HepG2 (cell line): ENCODE data around the gene LTA. TPM values are rescaled to one million over a fixed set of nuclear protein-coding genes. Genes with fewer than 3 reads are reported as not detected.

Experiments used
- ATAC-seq: fragments of 200-7000 bp; cut with Tn5 transposase; 3 replicates; pipeline ENCODE4 v1.9.1; 2020; ENCODE audit warnings: mild to moderate bottlenecking, moderate library complexity
- BruUV-seq: library from RNA; stranded (reverse); fragments of 400-500 nt; replicated peaks from 2 replicates; lab custom pipeline; 2021; lab: Mats Ljungman, UMichigan
- CTCF ChIA-PET: fragments of 300-600 bp; formaldehyde crosslinking; extraction: SDS; loops from one replicate; lab custom pipeline; 2021; ENCODE audit warnings: low total read pairs, inconsistent platforms, low intra/inter-chr PET ratio; lab: Yijun Ruan, JAX
- POLR2A ChIA-PET: fragments of 350-600 bp; sonication (Branson Sonifier 250); formaldehyde crosslinking; loops from one replicate; lab custom pipeline; 2020; ENCODE audit warnings: antibody characterized with exemption, inconsistent platforms; lab: Yijun Ruan, JAX
- DNase-seq: peaks from one replicate; pipeline ENCODE4 v3.0.0-alpha.2; 2015; ENCODE audit warnings: low spot score
- FAIRE-seq: peaks from 3 replicates; lab custom pipeline; 2011; peaks lifted over from hg19 to GRCh38; lab: Jason Lieb, UNC
- H2AFZ ChIP-seq: one replicate; pipeline ENCODE4 v1.6.1; 2011; ENCODE audit warnings: low read length, inconsistent platforms
- H3K27ac ChIP-seq: fragments of 300-600 bp; 3 replicates; pipeline ENCODE4 v1.8.0; 2011; ENCODE audit warnings: mixed run types, mild to moderate bottlenecking, mixed read lengths, low read length, inconsistent platforms; ENCODE audit not compliant: insufficient read depth; ENCODE audit errors: extremely low read length
- H3K27me3 ChIP-seq, 2 experiments: fragments of 200-600 bp in 1 of 2; 2 replicates in 1 of 2; 3 replicates in 1 of 2; pipeline versions ENCODE4 v1.6.0 to v1.8.0; 2011; ENCODE audit warnings: low read length in 2 of 2, mild to moderate bottlenecking in 2 of 2, moderate library complexity in 2 of 2, inconsistent platforms in 1 of 2; ENCODE audit not compliant: insufficient read depth in 2 of 2, control insufficient read depth in 1 of 2
- H3K36me3 ChIP-seq, 2 experiments: fragments of 200-600 bp in 1 of 2; replicated peaks in 1 of 2; 2 replicates in 1 of 2; 3 replicates in 1 of 2; pipeline versions ENCODE4 v1.5.1 to v1.8.0; 2011; ENCODE audit warnings: low read length in 2 of 2, inconsistent platforms in 1 of 2; ENCODE audit not compliant: insufficient read depth in 2 of 2, control insufficient read depth in 1 of 2
- H3K4me1 ChIP-seq: 2 replicates; pipeline ENCODE4 v1.5.1; 2012; ENCODE audit warnings: low read length, inconsistent platforms; ENCODE audit not compliant: insufficient read depth
- H3K4me2 ChIP-seq: 2 replicates; pipeline ENCODE4 v1.6.0; 2011; ENCODE audit warnings: low read depth, low read length, inconsistent platforms
- H3K4me3 ChIP-seq, 3 experiments: fragments of 200-600 bp in 1 of 3; sonication (generic), shearing (Covaris generic) in 1 of 3; replicated peaks in 1 of 3; 2 replicates each; pipeline ENCODE4 v1.5.1; 2011 to 2016; ENCODE audit warnings: low read length in 3 of 3, inconsistent platforms in 2 of 3, low read depth in 2 of 3, mild to moderate bottlenecking in 2 of 3, control low read depth in 1 of 3, mixed read lengths in 1 of 3; ENCODE audit not compliant: insufficient read depth in 1 of 3
- H3K79me2 ChIP-seq: one replicate; pipeline ENCODE4 v1.6.1; 2011; ENCODE audit warnings: low read length, inconsistent platforms; ENCODE audit not compliant: insufficient read depth
- H3K9ac ChIP-seq: 2 replicates; pipeline ENCODE4 v1.6.0; 2011; ENCODE audit warnings: mild to moderate bottlenecking, low read depth, low read length, inconsistent platforms; ENCODE audit not compliant: insufficient read depth
- H3K9me3 ChIP-seq: 2 replicates; pipeline ENCODE4 v1.5.1; 2012; ENCODE audit warnings: mild to moderate bottlenecking, low read length
- H4K20me1 ChIP-seq: 2 replicates; pipeline ENCODE4 v1.6.0; 2011; ENCODE audit warnings: inconsistent platforms, mild to moderate bottlenecking, low read length, moderate library complexity; ENCODE audit not compliant: insufficient read depth
- IRF2 ChIP-seq: IDR thresholded peaks from 2 replicates; pipeline ENCODE4 v1.6.1; 2018; ENCODE audit warnings: missing genetic modification reagents, missing compliant biosample characterization
- MNT ChIP-seq: fragments of 450-650 bp; IDR thresholded peaks from 2 replicates; pipeline ENCODE4 v1.6.1; 2016
- NR3C1 ChIP-seq: sonication (generic); formaldehyde crosslinking; IDR thresholded peaks from 2 replicates; pipeline ENCODE4 v1.4.0; 2020; ENCODE audit warnings: missing genetic modification reagents
- REPIN1 ChIP-seq: sonication (generic); formaldehyde crosslinking; IDR thresholded peaks from 2 replicates; pipeline ENCODE4 v1.8.0; 2022; ENCODE audit warnings: missing genetic modification reagents, low read depth, mild to moderate bottlenecking, borderline replicate concordance
- SNAI1 ChIP-seq: sonication (generic); formaldehyde crosslinking; IDR thresholded peaks from 2 replicates; pipeline ENCODE4 v1.5.0; 2020; ENCODE audit warnings: mild to moderate bottlenecking, missing genetic modification reagents, borderline replicate concordance
- SP2 ChIP-seq: sonication (generic); formaldehyde crosslinking; IDR thresholded peaks from 2 replicates; pipeline ENCODE4 v1.5.1; 2020; ENCODE audit warnings: mild to moderate bottlenecking, missing genetic modification reagents
- THRA ChIP-seq: sonication (generic); formaldehyde crosslinking; IDR thresholded peaks from 2 replicates; pipeline ENCODE4 v1.4.0; 2020; ENCODE audit warnings: missing genetic modification reagents, borderline replicate concordance
- ZBTB42 ChIP-seq: sonication (generic); formaldehyde crosslinking; IDR thresholded peaks from 2 replicates; pipeline ENCODE4 v1.5.0; 2020; ENCODE audit warnings: mild to moderate bottlenecking, missing genetic modification reagents
- ZNF280D ChIP-seq: sonication (generic); formaldehyde crosslinking; IDR thresholded peaks from 2 replicates; pipeline ENCODE4 v1.5.1; 2020; ENCODE audit warnings: mild to moderate bottlenecking, missing genetic modification reagents
- ZNF30 ChIP-seq: sonication (generic); formaldehyde crosslinking; IDR thresholded peaks from 2 replicates; pipeline ENCODE4 v1.5.0; 2020; ENCODE audit warnings: mild to moderate bottlenecking, missing genetic modification reagents
- ZNF326 ChIP-seq: sonication (generic); formaldehyde crosslinking; IDR thresholded peaks from 2 replicates; pipeline ENCODE4 v1.4.0; 2020; ENCODE audit warnings: missing genetic modification reagents, borderline replicate concordance
- ZNF383 ChIP-seq: sonication (generic); formaldehyde crosslinking; IDR thresholded peaks from 2 replicates; pipeline ENCODE4 v1.4.0; 2020; ENCODE audit warnings: missing genetic modification reagents, mild to moderate bottlenecking, borderline replicate concordance
- WGBS: methylation state at CpG from one replicate; pipeline ENCODE4 v1.1.6; 2017; ENCODE audit warnings: low lambda C conversion rate; 5-methylcytosine and 5-hydroxymethylcytosine counted together
- in situ Hi-C: cut with HindIII; loops from 2 replicates; pipeline ENCODE4 v1.10.0; 2017; ENCODE audit warnings: low pct_unique_long_range_greater_than_20kb; ENCODE audit not compliant: extremely low pct_ligation_motif_present
- intact Hi-C: fragments of 100-400 bp; cut with micrococcal nuclease; formaldehyde crosslinking; loops from one replicate; pipeline ENCODE4 v1.10.0; 2022; ENCODE audit not compliant: unreplicated experiment
- polyA plus RNA-seq, 8 experiments: library from polyadenylated mRNA; depleted of rRNA in 3 of 8; stranded (reverse) in 7 of 8; unstranded in 1 of 8; fragments of >200 nt; fragmentation: Illumina TruSeq in 4 of 8; extraction: Trizol in 4 of 8; gene quantifications; 2 replicates each; pipeline versions ENCODE4 v1.2.1 to v1.2.3, GENCODE V29; 2011 to 2016; ENCODE audit warnings: low read depth in 4 of 8, missing spikeins in 1 of 8, mixed read lengths in 1 of 8; ENCODE audit not compliant: insufficient read depth in 1 of 8
- total RNA-seq, 5 experiments: library from RNA; depleted of rRNA; stranded (reverse); fragments of >200 nt; fragmentation: Illumina TruSeq; extraction: Trizol; gene quantifications; 2 replicates each; pipeline ENCODE4 v1.2.3, GENCODE V29; 2016; ENCODE audit warnings: low read depth in 1 of 5

Gene LTA
- total and polyA plus RNA-seq, 2 of the 13 experiments (the other 11 are each of a cell fraction or from before 2014, with no cell fraction given): 0.09 TPM; not detected in 1

- no peak overlapping the region for H3K27ac ChIP-seq
- no peak for DNase-seq
- no peaks in the 10 kb centered on the region for H3K9me3 ChIP-seq
- no peak overlapping the region for H2AFZ ChIP-seq
- peak overlapping the region; percentile 3; the same call in 1 of the 2 replicates for H3K4me2 ChIP-seq
- in situ Hi-C loops: no loop called here
- H3K4me1 ChIP-seq: peaks cover 36% of the 10 kb centered on the region
- FAIRE-seq: no peak
- CTCF ChIA-PET: no interaction called here
- no peaks in the 10 kb centered on the region for H3K36me3 ChIP-seq
- intact Hi-C loops: no loop called here
- H4K20me1 ChIP-seq: no peaks in the 10 kb centered on the region
- no peak overlapping the region for H3K4me3 ChIP-seq
- no peaks in the 10 kb centered on the region for H3K79me2 ChIP-seq
- POLR2A ChIA-PET: no interaction called here
- H3K27me3 ChIP-seq: peaks cover 0 to 2% of the 10 kb centered on the region in 2 experiments; a peak in 2 of 5 replicates
- WGBS: 43% methylated on average over 4 of the region's 4 CpGs
- H3K9ac ChIP-seq: no peak overlapping the region
- no peak for ATAC-seq
- TF ChIP-seq MNT (peak; percentile 17; the same call in 1 of the 2 replicates), SNAI1 (no peak), SP2 (0 out of 2 replicates have a peak, but pooled peaks have one; percentile 21), ZNF383 (CRISPR knock-in tag) (no peak), ZBTB42 (no peak), ZNF326 (no peak)
- BruUV-seq: no TSS peak
These were observed 38.9 kb downstream of the LTA start for GRCh38 chr6:31610968-31611367.

GRCh38 chr6:31614075-31614619, 42.1 kb downstream of the LTA start:
- H3K9me3 ChIP-seq: no peaks in the 10 kb centered on the region
- H3K4me2 ChIP-seq: peak overlapping the region; percentile 91
- CTCF ChIA-PET: interaction anchor here (1.4 kb wide), 1 partner anchor 16 kb away, joined by 3 read pairs; no protein-coding TSS in a partner anchor
- ATAC-seq: peak; percentile 83
- H3K9ac ChIP-seq: peak overlapping the region; percentile 50
- peak overlapping the region; percentile 50 for H3K27ac ChIP-seq
- no peaks in the 10 kb centered on the region for H4K20me1 ChIP-seq
- in situ Hi-C loops: no loop called here
- H3K27me3 ChIP-seq: no peaks in the 10 kb centered on the region; a peak in 1 of 5 replicates
- peaks cover 43% of the 10 kb centered on the region for H3K4me1 ChIP-seq
- no TSS peak for BruUV-seq
- intact Hi-C loops: no loop called here
- peak overlapping the region; percentile 38 to 66 (median 50) for H3K4me3 ChIP-seq
- POLR2A ChIA-PET: interaction anchor here (1.1 to 2.1 kb wide), 9 partner anchors 16 to 192 kb away, joined by 3 to 10 read pairs (median 4); partner anchors contain the start of genes APOM, BAG6 and DDX39B
- 2% methylated on average over 8 of the region's 8 CpGs for WGBS
- H2AFZ ChIP-seq: peak overlapping the region; percentile 34
- no peaks in the 10 kb centered on the region for H3K36me3 ChIP-seq
- no peaks in the 10 kb centered on the region for H3K79me2 ChIP-seq
- peak; percentile 85 for FAIRE-seq
- DNase-seq: peak; percentile 44
- TF ChIP-seq THRA (CRISPR knock-in tag) (no peak), IRF2 (CRISPR knock-in tag) (no peak; the same call in 1 of the 2 replicates), REPIN1 (CRISPR knock-in tag) (no peak), ZNF280D (CRISPR knock-in tag) (no peak), ZNF30 (CRISPR knock-in tag) (no peak), NR3C1 (CRISPR knock-in tag) (no peak)
